Natural killer cell (primary cell): ENCODE results near the gene TULP3. TPM values are rescaled to one million over a fixed set of nuclear protein-coding genes. Genes with fewer than 3 reads are reported as not detected.

Experiments
- ATAC-seq, 3 donors: fragments of 150-1000 bp in 2 of 3; fragments of 200-7000 bp in 1 of 3; cut with Tn5 transposase; 1 replicate in 1 of 3; 2 replicates in 2 of 3; pipeline ENCODE4 v1.10.0; 2021; ENCODE audit warnings: mild to moderate bottlenecking in 2 of 3, moderate library complexity in 2 of 3
- DNase-seq, 2 donors: peaks; one replicate each; pipeline versions ENCODE4 v3.0.0 to v3.0.0-alpha.2; 2013 to 2021; ENCODE audit warnings: mixed read lengths in 1 of 2
- H3K27ac ChIP-seq: one replicate; pipeline ENCODE4 v1.5.1; 2013; ENCODE audit warnings: mild to moderate bottlenecking, low read length
- H3K27me3 ChIP-seq: one replicate; pipeline ENCODE4 v1.6.1; 2013; ENCODE audit warnings: low read length; ENCODE audit not compliant: control insufficient read depth, insufficient read depth
- H3K36me3 ChIP-seq: one replicate; pipeline ENCODE4 v1.6.1; 2013; ENCODE audit warnings: low read length; ENCODE audit not compliant: control insufficient read depth, insufficient read depth
- H3K4me1 ChIP-seq: one replicate; pipeline ENCODE4 v1.6.1; 2013; ENCODE audit warnings: low read length; ENCODE audit not compliant: control insufficient read depth, insufficient read depth
- H3K4me3 ChIP-seq: one replicate; pipeline ENCODE4 v1.5.1; 2013; ENCODE audit warnings: low read length
- H3K9me3 ChIP-seq: one replicate; pipeline ENCODE4 v1.6.1; 2013; ENCODE audit warnings: low read length; ENCODE audit not compliant: control insufficient read depth, insufficient read depth
- H3K27ac Mint-ChIP-seq, 2 donors: one replicate each; pipeline ENCODE4 v1.8.0; 2022; ENCODE audit warnings: mild to moderate bottlenecking in 2 of 2, mixed read lengths in 2 of 2, moderate library complexity in 1 of 2
- H3K27me3 Mint-ChIP-seq, 2 donors: one replicate each; pipeline ENCODE4 v1.8.0; 2022; ENCODE audit warnings: low read depth in 2 of 2, mixed read lengths in 2 of 2
- H3K36me3 Mint-ChIP-seq: one replicate; pipeline ENCODE4 v1.8.0; 2022; ENCODE audit warnings: mixed read lengths
- H3K4me1 Mint-ChIP-seq, 2 donors: one replicate each; pipeline ENCODE4 v1.8.0; 2022; ENCODE audit warnings: mixed read lengths in 2 of 2
- H3K4me3 Mint-ChIP-seq: one replicate; pipeline ENCODE4 v1.8.0; 2022; ENCODE audit warnings: mild to moderate bottlenecking, moderate library complexity, mixed read lengths
- H3K9me3 Mint-ChIP-seq, 2 donors: one replicate each; pipeline ENCODE4 v1.8.0; 2022; ENCODE audit warnings: mixed read lengths in 2 of 2
- CTCF ChIP-seq: fragments of 200-600 bp; IDR thresholded peaks from one replicate; pipeline ENCODE4 v1.8.0; 2022; ENCODE audit warnings: antibody characterized with exemption
- WGBS: methylation state at CpG from one replicate; pipeline ENCODE4 v1.1.7; 2013; ENCODE audit warnings: missing lambda C conversion rate; ENCODE audit not compliant: insufficient coverage; 5-methylcytosine and 5-hydroxymethylcytosine counted together
- intact Hi-C: fragments of 100-400 bp; cut with micrococcal nuclease; formaldehyde crosslinking; loops from one replicate; pipeline ENCODE4 v1.14.2; 2022
- total RNA-seq, 4 donors: library from RNA; stranded (reverse); fragments of 120-200 nt in 1 of 4; gene quantifications; one replicate each; pipeline versions ENCODE4 v1.2.3 to v1.2.4, GENCODE V29; 2013 to 2022

The TULP3 gene
- total RNA-seq, 3 donors from 2014 or later (not counting 1 experiment from before 2014, with no cell fraction given), result 5.1 to 8.7 (median 6.2) TPM

GRCh38 chr12:2876431-2877046, 14.2 kb upstream of the TULP3 start:
- no peaks in the 10 kb centered on the region for H3K9me3 Mint-ChIP-seq
- intact Hi-C loops, result loop anchor here (1.0 to 2.0 kb wide), 2 partner anchors 14 to 64 kb away; partner anchors contain the start of genes ITFG2 and TULP3
- Histone ChIP-seq H3K4me3 (peak overlapping the region; percentile 40), H3K27ac (no peak overlapping the region), H3K36me3 (no peaks in the 10 kb centered on the region), H3K4me1 (peaks cover 18% of the 10 kb centered on the region), H3K27me3 (no peaks in the 10 kb centered on the region), H3K9me3 (no peaks in the 10 kb centered on the region)
- H3K36me3 Mint-ChIP-seq, result no peaks in the 10 kb centered on the region
- peak overlapping the region; percentile 95 to 98 for H3K27ac Mint-ChIP-seq
- peaks cover 21 to 27% of the 10 kb centered on the region in 2 donors for H3K4me1 Mint-ChIP-seq
- H3K27me3 Mint-ChIP-seq, result no peaks in the 10 kb centered on the region
- DNase-seq, result peak in 1 of 2 donors; percentile 31
- ATAC-seq, result peak; percentile 41 to 62 (median 61)
- H3K4me3 Mint-ChIP-seq, result peak overlapping the region; percentile 88
- TF ChIP-seq CTCF, result no peak
- 8% methylated on average over 38 of the region's 38 CpGs for WGBS

GRCh38 chr12:2877047-2877952, 13.4 kb upstream of the TULP3 start, which contains the start of the genes FOXM1 and RHNO1:
FOXM1 (minus strand) TSS chr12:2877174; CDS start chr12:2874478, 2,696 bp downstream.
RHNO1 (plus strand) TSS chr12:2877223; CDS start chr12:2885367, 8,144 bp downstream.
- H3K4me3 ChIP-seq, result peak within 1 kb of the TSS; percentile 94
- Mint-ChIP-seq H3K4me1 (peaks cover 21 to 27% of the 10 kb centered on the region in 2 donors), H3K27me3 (no peaks in the 10 kb centered on the region), H3K4me3 (peak within 1 kb of the TSS; percentile 98), H3K36me3 (no peaks in the 10 kb centered on the region), H3K27ac (peak within 1 kb of the TSS; percentile 95 to 98), H3K9me3 (no peaks in the 10 kb centered on the region)
- ATAC-seq (peak; percentile 85 to 91 (median 88)), DNase-seq (peak; percentile 91 to 93)
- H3K36me3 ChIP-seq, result no peaks in the 10 kb centered on the region
- no peaks in the 10 kb centered on the region for H3K27me3 ChIP-seq
- peaks cover 18% of the 10 kb centered on the region for H3K4me1 ChIP-seq
- no peaks in the 10 kb centered on the region for H3K9me3 ChIP-seq
- intact Hi-C loops, result loop anchor here (1.0 to 2.0 kb wide), 2 partner anchors 14 to 65 kb away; partner anchors contain the start of genes ITFG2 and TULP3
- peak within 1 kb of the TSS; percentile 91 for H3K27ac ChIP-seq
- TF ChIP-seq CTCF, result no peak
- under 1% methylated on average over 70 of the region's 70 CpGs for WGBS

GRCh38 chr12:2877953-2878732, 12.5 kb upstream of the TULP3 start:
- peak in 1 of 2 donors; percentile 18 for DNase-seq
- peaks cover 18% of the 10 kb centered on the region for H3K4me1 ChIP-seq
- ATAC-seq, result no peak
- intact Hi-C loops, result loop anchor here (1.0 to 2.0 kb wide), 2 partner anchors 13 to 66 kb away; partner anchors contain the start of genes ITFG2 and TULP3
- H3K4me3 ChIP-seq, result peak overlapping the region; percentile 94
- no peaks in the 10 kb centered on the region for H3K36me3 Mint-ChIP-seq
- WGBS, result 57% methylated on average over 16 of the region's 16 CpGs
- no peaks in the 10 kb centered on the region for H3K9me3 ChIP-seq
- peak overlapping the region; percentile 95 to 98 for H3K27ac Mint-ChIP-seq
- no peaks in the 10 kb centered on the region for H3K36me3 ChIP-seq
- no peaks in the 10 kb centered on the region for H3K9me3 Mint-ChIP-seq
- no peaks in the 10 kb centered on the region for H3K27me3 ChIP-seq
- H3K27ac ChIP-seq, result no peak overlapping the region
- peak overlapping the region; percentile 98 for H3K4me3 Mint-ChIP-seq
- TF ChIP-seq CTCF, result no peak
- no peaks in the 10 kb centered on the region for H3K27me3 Mint-ChIP-seq
- peaks cover 21 to 27% of the 10 kb centered on the region in 2 donors for H3K4me1 Mint-ChIP-seq
